PC-3 (cell line): Measurements from ENCODE around the gene NEUROG3.

Source experiments
- CTCF ChIP-seq: fragments of 300-600 bp; sonication (generic); conservative IDR thresholded peaks from 2 replicates; pipeline ENCODE4 v1.5.1; 2017; ENCODE audit warnings: antibody characterized with exemption, low read depth, mild to moderate bottlenecking, low read length
- EZH2 ChIP-seq: fragments of 300-600 bp; sonication (generic); IDR thresholded peaks from one replicate; pipeline ENCODE4 v1.6.1; 2017; ENCODE audit warnings: antibody characterized with exemption, mild to moderate bottlenecking, low read length; ENCODE audit not compliant: unreplicated experiment
- EZH2phosphoT487 ChIP-seq: fragments of 300-600 bp; sonication (generic); IDR thresholded peaks from 2 replicates; pipeline ENCODE4 v1.6.1; 2018; ENCODE audit warnings: mild to moderate bottlenecking, antibody characterized with exemption, low read length, borderline replicate concordance

GRCh38 chr10:69567920-69568319 is 5.3 kb downstream of the NEUROG3 start:
- no peak for TF ChIP-seq CTCF
- TF ChIP-seq EZH2phosphoT487: no peak
- no peak for TF ChIP-seq EZH2
